GM18526 (cell line): ENCODE results near the gene LMAN2.

ENCODE experiments used
- POLR2A ChIP-seq: IDR thresholded peaks from 3 replicates; pipeline ENCODE4 v1.6.1; 2011; ENCODE audit not compliant: insufficient read length; ENCODE audit errors: extremely low read depth

Gene LMAN2

GRCh38 chr5:177313561-177314259, 37.8 kb downstream of the LMAN2 start:
- TF ChIP-seq POLR2A = no peak

- peak; percentile 7 for TF ChIP-seq POLR2A
Observed at GRCh38 chr5:177312649-177313181, 38.8 kb downstream of the LMAN2 start.

- TF ChIP-seq POLR2A = peak; percentile 50
Observed at GRCh38 chr5:177311723-177312648, 39.5 kb downstream of the LMAN2 start, which contains the start of gene MXD3. Gene MXD3 (minus strand): TSS chr5:177311898. CDS start chr5:177311830, 68 bp downstream.

- TF ChIP-seq POLR2A = no peak
Observed at GRCh38 chr5:177311392-177311722, 40.1 kb downstream of the LMAN2 start.

- TF ChIP-seq POLR2A = peak; percentile 62
Observed at GRCh38 chr5:177310757-177311391, 40.6 kb downstream of the LMAN2 start.

GRCh38 chr5:177310332-177310731, 41.1 kb downstream of the LMAN2 start:
- no peak for TF ChIP-seq POLR2A

GRCh38 chr5:177309351-177310191, 41.9 kb downstream of the LMAN2 start:
- TF ChIP-seq POLR2A = no peak

GRCh38 chr5:177308740-177309139, 42.7 kb downstream of the LMAN2 start:
- no peak for TF ChIP-seq POLR2A

GRCh38 chr5:177307544-177308363, 43.7 kb downstream of the LMAN2 start:
- TF ChIP-seq POLR2A = peak; percentile 33

- no peak for TF ChIP-seq POLR2A
Observed at GRCh38 chr5:177306674-177307543, 44.6 kb downstream of the LMAN2 start.

- TF ChIP-seq POLR2A = no peak
Observed at GRCh38 chr5:177304392-177305119, 46.9 kb downstream of the LMAN2 start.

GRCh38 chr5:177303925-177304391, 47.5 kb downstream of the LMAN2 start:
- TF ChIP-seq POLR2A = no peak
